Measurements from ENCODE around the gene ALKBH8. TPM values are rescaled to one million over a fixed set of nuclear protein-coding genes. Genes with fewer than 3 reads are reported as not detected.

Gene ALKBH8
- total and polyA plus RNA-seq, 2 experiments from 2014 or later: 2.7 to 5.2 TPM

- 72% methylated on average over 1 of the region's 1 CpG for WGBS (ENCODE audit: low lambda C conversion rate, missing lambda C conversion rate)
- Histone ChIP-seq H3K4me1 (ENCODE audit: insufficient read depth) (no peaks in the 10 kb centered on the region), H4K20me1 (ENCODE audit: insufficient read depth, poor library complexity, severe bottlenecking) (no peaks in the 10 kb centered on the region), H3K9me2 (replicated peaks; ENCODE audit: insufficient read depth) (no peaks in the 10 kb centered on the region), H3K79me2 (no peaks in the 10 kb centered on the region), H3K4me2 (no peak overlapping the region), H3K9me3 (ENCODE audit: low read depth) (no peaks in the 10 kb centered on the region), H3K27ac (no peak overlapping the region), H2AFZ (no peak overlapping the region), H3K4me3 (no peak overlapping the region), H3K27me3 (no peaks in the 10 kb centered on the region), H3K36me3 (replicated peaks; ENCODE audit: insufficient read depth, low read depth) (no peaks in the 10 kb centered on the region)
- TF ChIP-seq CTCF (IDR thresholded peaks at IDR 0.05; ENCODE audit: poor library complexity) (no peak), EZH2 (IDR thresholded peaks at IDR 0.05; ENCODE audit: borderline replicate concordance) (no peak), EZH2phosphoT487 (IDR thresholded peaks at IDR 0.05; ENCODE audit: low read depth, severe bottlenecking, unreplicated experiment) (no peak)
- no peak for DNase-seq (ENCODE audit: low spot score)
Observed at GRCh38 chr11:107494055-107494454, 71.5 kb downstream of the ALKBH8 start.

- no peak overlapping the region for H3K4me2 ChIP-seq
- H3K27ac ChIP-seq: no peak overlapping the region
- 100% methylated on average over 1 of the region's 1 CpG for WGBS (ENCODE audit: low lambda C conversion rate, missing lambda C conversion rate)
Observed at GRCh38 chr11:107493117-107493516, 72.4 kb downstream of the ALKBH8 start.

GRCh38 chr11:107490836-107491235 lies 74.7 kb downstream of the ALKBH8 start:
- no peaks in the 10 kb centered on the region for H3K27me3 ChIP-seq
- H2AFZ ChIP-seq: no peak overlapping the region
- no peaks in the 10 kb centered on the region for H3K9me3 ChIP-seq (ENCODE audit: low read depth)
- TF ChIP-seq EZH2 (IDR thresholded peaks at IDR 0.05; ENCODE audit: borderline replicate concordance): no peak
- TF ChIP-seq CTCF (IDR thresholded peaks at IDR 0.05; ENCODE audit: poor library complexity): no peak
- no peak for TF ChIP-seq EZH2phosphoT487 (IDR thresholded peaks at IDR 0.05; ENCODE audit: low read depth, severe bottlenecking, unreplicated experiment)
- WGBS (ENCODE audit: low lambda C conversion rate, missing lambda C conversion rate): 83% methylated on average over 2 of the region's 2 CpGs
- H3K27ac ChIP-seq: no peak overlapping the region
- H3K9me2 ChIP-seq (replicated peaks; ENCODE audit: insufficient read depth): no peaks in the 10 kb centered on the region
- H3K4me2 ChIP-seq: no peak overlapping the region
- H3K79me2 ChIP-seq: no peaks in the 10 kb centered on the region
- H4K20me1 ChIP-seq (ENCODE audit: insufficient read depth, poor library complexity, severe bottlenecking): no peaks in the 10 kb centered on the region
- H3K4me1 ChIP-seq (ENCODE audit: insufficient read depth): no peaks in the 10 kb centered on the region
- DNase-seq (ENCODE audit: low spot score): no peak
- no peak overlapping the region for H3K4me3 ChIP-seq
- H3K36me3 ChIP-seq (replicated peaks; ENCODE audit: insufficient read depth, low read depth): no peaks in the 10 kb centered on the region

More at GRCh38 chr11:107493117-107493516, 72.4 kb downstream of the ALKBH8 start:
- no peak overlapping the region for H2AFZ ChIP-seq
- H4K20me1 ChIP-seq (ENCODE audit: insufficient read depth, poor library complexity, severe bottlenecking): no peaks in the 10 kb centered on the region
- no peaks in the 10 kb centered on the region for H3K27me3 ChIP-seq
- no peaks in the 10 kb centered on the region for H3K79me2 ChIP-seq
- no peaks in the 10 kb centered on the region for H3K4me1 ChIP-seq (ENCODE audit: insufficient read depth)
- no peaks in the 10 kb centered on the region for H3K36me3 ChIP-seq (replicated peaks; ENCODE audit: insufficient read depth, low read depth)
- no peak overlapping the region for H3K4me3 ChIP-seq
- H3K9me3 ChIP-seq (ENCODE audit: low read depth): no peaks in the 10 kb centered on the region
- H3K9me2 ChIP-seq (replicated peaks; ENCODE audit: insufficient read depth): no peaks in the 10 kb centered on the region
- no peak for DNase-seq (ENCODE audit: low spot score)
- TF ChIP-seq EZH2phosphoT487 (IDR thresholded peaks at IDR 0.05; ENCODE audit: low read depth, severe bottlenecking, unreplicated experiment) (no peak), EZH2 (IDR thresholded peaks at IDR 0.05; ENCODE audit: borderline replicate concordance) (no peak)

DNA sequence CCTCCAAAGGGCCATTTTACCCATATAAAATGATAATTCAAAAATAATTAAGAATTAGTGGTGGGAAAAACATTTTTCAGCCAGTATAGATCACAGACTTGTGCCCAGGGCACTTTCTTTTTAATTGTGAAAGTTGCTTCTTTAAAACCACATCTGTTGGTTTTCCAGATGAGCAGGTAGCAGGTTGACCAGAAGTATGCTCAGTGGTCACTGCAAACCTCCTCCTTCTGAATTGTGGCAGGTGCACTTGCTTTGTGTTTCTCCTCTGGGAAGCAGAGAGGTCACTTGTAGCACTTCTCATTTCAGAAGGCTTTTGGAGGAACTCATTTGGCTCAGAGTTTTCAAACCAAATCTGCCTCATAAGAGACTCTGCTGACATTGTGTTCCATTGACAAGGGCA lies 83.3 kb downstream of the ALKBH8 start:
- H3K9me2 ChIP-seq (replicated peaks; ENCODE audit: insufficient read depth): no peaks in the 10 kb centered on the region
- no peaks in the 10 kb centered on the region for H3K9me3 ChIP-seq (ENCODE audit: low read depth)
- H3K27me3 ChIP-seq: no peaks in the 10 kb centered on the region
- no peak overlapping the region for H3K27ac ChIP-seq
- no peak overlapping the region for H3K4me2 ChIP-seq
- H3K4me3 ChIP-seq: no peak overlapping the region
- DNase-seq (ENCODE audit: low spot score): no peak
- no peak overlapping the region for H2AFZ ChIP-seq
- no peaks in the 10 kb centered on the region for H4K20me1 ChIP-seq (ENCODE audit: insufficient read depth, poor library complexity, severe bottlenecking)
- H3K36me3 ChIP-seq (replicated peaks; ENCODE audit: insufficient read depth, low read depth): no peaks in the 10 kb centered on the region
- no peaks in the 10 kb centered on the region for H3K79me2 ChIP-seq
- no peaks in the 10 kb centered on the region for H3K4me1 ChIP-seq (ENCODE audit: insufficient read depth)
- no peak for TF ChIP-seq EZH2phosphoT487 (IDR thresholded peaks at IDR 0.05; ENCODE audit: low read depth, severe bottlenecking, unreplicated experiment)

Data from hepatocyte (in vitro differentiated cells).